Measurements from ENCODE around the gene CD68.
A peak's percentile ranks its signal among the peaks of the same experiment; 100 is the strongest.

Gene CD68

DNA sequence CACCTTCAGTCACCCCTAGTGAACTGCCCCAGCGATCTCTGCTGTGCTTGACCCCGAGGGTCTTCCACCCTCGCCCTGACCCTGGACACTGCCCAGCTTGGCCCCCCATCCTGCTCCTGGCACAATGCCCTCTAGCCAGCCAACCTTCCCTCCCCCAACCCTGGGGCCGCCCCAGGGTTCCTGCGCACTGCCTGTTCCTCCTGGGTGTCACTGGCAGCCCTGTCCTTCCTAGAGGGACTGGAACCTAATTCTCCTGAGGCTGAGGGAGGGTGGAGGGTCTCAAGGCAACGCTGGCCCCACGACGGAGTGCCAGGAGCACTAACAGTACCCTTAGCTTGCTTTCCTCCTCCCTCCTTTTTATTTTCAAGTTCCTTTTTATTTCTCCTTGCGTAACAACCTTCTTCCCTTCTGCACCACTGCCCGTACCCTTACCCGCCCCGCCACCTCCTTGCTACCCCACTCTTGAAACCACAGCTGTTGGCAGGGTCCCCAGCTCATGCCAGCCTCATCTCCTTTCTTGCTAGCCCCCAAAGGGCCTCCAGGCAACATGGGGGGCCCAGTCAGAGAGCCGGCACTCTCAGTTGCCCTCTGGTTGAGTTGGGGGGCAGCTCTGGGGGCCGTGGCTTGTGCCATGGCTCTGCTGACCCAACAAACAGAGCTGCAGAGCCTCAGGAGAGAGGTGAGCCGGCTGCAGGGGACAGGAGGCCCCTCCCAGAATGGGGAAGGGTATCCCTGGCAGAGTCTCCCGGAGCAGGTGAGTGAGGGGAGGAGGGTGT lies 20.7 kb upstream of the CD68 start, which contains the start of gene TNFSF13:
Gene TNFSF13, plus strand, starts transcription at position 207 of the 776 bp plus-strand sequence. Its CDS starts 290 bp downstream, at position 497.
- Histone ChIP-seq H3K79me2 (ENCODE audit: insufficient read depth, low read length) (peaks cover 30% of the 10 kb centered on the region), H3K36me3 (ENCODE audit: insufficient read depth, low read length) (peaks cover 12% of the 10 kb centered on the region), H3K4me1 (ENCODE audit: insufficient read depth, low read length) (peaks cover 37% of the 10 kb centered on the region), H3K27ac (ENCODE audit: low read length) (no peak within 1 kb of the TSS), H3K9ac (ENCODE audit: low read depth, low read length) (no peak within 1 kb of the TSS), H3K9me3 (ENCODE audit: insufficient read depth, low read length, severe bottlenecking) (no peaks in the 10 kb centered on the region), H3K27me3 (ENCODE audit: insufficient read depth, low read length, poor library complexity) (no peaks in the 10 kb centered on the region), H3K4me2 (ENCODE audit: insufficient read depth, low read length) (no peak within 1 kb of the TSS), H4K20me1 (ENCODE audit: insufficient read depth, low read length) (peaks cover 3% of the 10 kb centered on the region; the same call in 1 of the 2 replicates), H2AFZ (ENCODE audit: low read depth, low read length) (no peak within 1 kb of the TSS), H3K4me3 (ENCODE audit: low read depth in 1 of 2, low read length in 2 of 2) (no peak within 1 kb of the TSS)
- no peak for ATAC-seq (ENCODE audit: insufficient read depth, low read depth)
- DNase-seq, result no peak
- TF ChIP-seq, protein P1, sequence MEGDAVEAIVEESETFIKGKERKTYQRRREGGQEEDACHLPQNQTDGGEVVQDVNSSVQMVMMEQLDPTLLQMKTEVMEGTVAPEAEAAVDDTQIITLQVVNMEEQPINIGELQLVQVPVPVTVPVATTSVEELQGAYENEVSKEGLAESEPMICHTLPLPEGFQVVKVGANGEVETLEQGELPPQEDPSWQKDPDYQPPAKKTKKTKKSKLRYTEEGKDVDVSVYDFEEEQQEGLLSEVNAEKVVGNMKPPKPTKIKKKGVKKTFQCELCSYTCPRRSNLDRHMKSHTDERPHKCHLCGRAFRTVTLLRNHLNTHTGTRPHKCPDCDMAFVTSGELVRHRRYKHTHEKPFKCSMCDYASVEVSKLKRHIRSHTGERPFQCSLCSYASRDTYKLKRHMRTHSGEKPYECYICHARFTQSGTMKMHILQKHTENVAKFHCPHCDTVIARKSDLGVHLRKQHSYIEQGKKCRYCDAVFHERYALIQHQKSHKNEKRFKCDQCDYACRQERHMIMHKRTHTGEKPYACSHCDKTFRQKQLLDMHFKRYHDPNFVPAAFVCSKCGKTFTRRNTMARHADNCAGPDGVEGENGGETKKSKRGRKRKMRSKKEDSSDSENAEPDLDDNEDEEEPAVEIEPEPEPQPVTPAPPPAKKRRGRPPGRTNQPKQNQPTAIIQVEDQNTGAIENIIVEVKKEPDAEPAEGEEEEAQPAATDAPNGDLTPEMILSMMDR (IDR thresholded peaks at IDR 0.05; ENCODE audit: borderline replicate concordance, extremely low read depth, low read length, poor library complexity, severe bottlenecking), result no peak
- no peak for TF ChIP-seq EZH2 (IDR thresholded peaks at IDR 0.05; ENCODE audit: borderline replicate concordance, low read depth, low read length, severe bottlenecking)

DNA sequence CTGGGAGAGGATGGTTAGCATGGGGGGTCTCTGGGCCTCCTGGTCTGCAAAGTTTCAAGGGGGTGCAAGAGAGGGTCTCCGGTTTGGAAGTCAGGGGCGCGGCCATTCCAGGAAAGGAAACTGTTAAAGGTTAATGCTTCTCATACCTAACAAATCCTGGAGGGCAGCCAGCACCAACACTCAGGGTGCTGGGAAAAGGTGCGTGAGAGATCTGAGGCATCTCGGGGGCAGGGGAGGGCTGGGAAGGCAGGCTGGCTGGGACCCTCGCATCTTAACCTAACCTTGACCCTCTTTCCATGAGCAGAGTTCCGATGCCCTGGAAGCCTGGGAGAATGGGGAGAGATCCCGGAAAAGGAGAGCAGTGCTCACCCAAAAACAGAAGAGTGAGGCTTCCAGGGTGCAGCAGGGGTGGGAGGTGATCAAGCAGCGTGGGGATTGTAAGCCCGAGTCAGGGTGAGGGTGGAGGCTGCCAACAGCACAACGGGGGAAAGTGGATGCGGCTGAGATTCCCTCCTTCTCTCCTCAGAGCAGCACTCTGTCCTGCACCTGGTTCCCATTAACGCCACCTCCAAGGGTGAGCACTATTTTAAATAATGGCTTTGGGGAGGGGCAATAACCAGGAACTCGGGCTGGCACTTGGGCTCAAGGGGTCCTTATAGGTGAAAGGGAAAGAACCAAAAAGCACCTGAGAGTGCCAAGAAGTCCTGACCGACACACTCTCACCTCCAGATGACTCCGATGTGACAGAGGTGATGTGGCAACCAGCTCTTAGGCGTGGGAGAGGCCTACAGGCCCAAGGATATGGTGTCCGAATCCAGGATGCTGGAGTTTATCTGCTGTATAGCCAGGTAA lies 19.9 kb upstream of the CD68 start:
- peaks cover 20% of the 10 kb centered on the region for H3K36me3 ChIP-seq (ENCODE audit: insufficient read depth, low read length)
- no peak overlapping the region; the same call in 1 of the 2 replicates for H3K4me2 ChIP-seq (ENCODE audit: insufficient read depth, low read length)
- no peaks in the 10 kb centered on the region for H3K27me3 ChIP-seq (ENCODE audit: insufficient read depth, low read length, poor library complexity)
- H3K4me3 ChIP-seq (ENCODE audit: low read depth in 1 of 2, low read length in 2 of 2), result no peak overlapping the region
- peaks cover 41% of the 10 kb centered on the region for H3K4me1 ChIP-seq (ENCODE audit: insufficient read depth, low read length)
- no peak for ATAC-seq (ENCODE audit: insufficient read depth, low read depth)
- H2AFZ ChIP-seq (ENCODE audit: low read depth, low read length), result no peak overlapping the region
- H3K9ac ChIP-seq (ENCODE audit: low read depth, low read length), result no peak overlapping the region; the same call in 1 of the 2 replicates
- TF ChIP-seq, protein P1 (IDR thresholded peaks at IDR 0.05; ENCODE audit: borderline replicate concordance, extremely low read depth, low read length, poor library complexity, severe bottlenecking), result no peak
- no peak for TF ChIP-seq EZH2 (IDR thresholded peaks at IDR 0.05; ENCODE audit: borderline replicate concordance, low read depth, low read length, severe bottlenecking)
- H3K27ac ChIP-seq (ENCODE audit: low read length), result no peak overlapping the region
- peaks cover 38% of the 10 kb centered on the region for H3K79me2 ChIP-seq (ENCODE audit: insufficient read depth, low read length)
- H4K20me1 ChIP-seq (ENCODE audit: insufficient read depth, low read length), result peaks cover 6% of the 10 kb centered on the region; the same call in 1 of the 2 replicates
- DNase-seq, result no peak
- no peaks in the 10 kb centered on the region for H3K9me3 ChIP-seq (ENCODE audit: insufficient read depth, low read length, severe bottlenecking)

DNA sequence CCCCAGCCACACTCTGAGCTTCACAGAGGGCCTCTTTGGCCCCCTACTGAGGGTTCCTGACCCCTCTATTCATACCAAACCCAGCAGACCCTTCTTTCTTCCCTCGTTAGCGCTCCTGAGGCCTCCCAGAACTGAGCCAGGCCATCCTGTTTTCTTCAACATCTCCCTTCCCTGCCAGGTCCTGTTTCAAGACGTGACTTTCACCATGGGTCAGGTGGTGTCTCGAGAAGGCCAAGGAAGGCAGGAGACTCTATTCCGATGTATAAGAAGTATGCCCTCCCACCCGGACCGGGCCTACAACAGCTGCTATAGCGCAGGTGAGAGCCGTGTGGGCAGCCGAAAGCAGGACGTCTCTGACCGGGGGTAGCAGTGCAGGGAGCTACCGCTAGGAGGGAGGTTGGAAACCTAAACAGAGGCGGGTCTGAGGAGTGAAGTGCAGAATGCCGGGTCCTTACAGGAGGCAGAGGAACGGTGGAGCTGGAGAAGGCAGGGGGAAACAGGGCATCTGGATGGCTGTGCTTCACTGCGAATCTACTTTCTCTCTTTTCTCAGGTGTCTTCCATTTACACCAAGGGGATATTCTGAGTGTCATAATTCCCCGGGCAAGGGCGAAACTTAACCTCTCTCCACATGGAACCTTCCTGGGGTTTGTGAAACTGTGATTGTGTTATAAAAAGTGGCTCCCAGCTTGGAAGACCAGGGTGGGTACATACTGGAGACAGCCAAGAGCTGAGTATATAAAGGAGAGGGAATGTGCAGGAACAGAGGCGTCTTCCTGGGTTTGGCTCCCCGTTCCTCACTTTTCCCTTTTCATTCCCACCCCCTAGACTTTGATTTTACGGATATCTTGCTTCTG lies 19.0 kb upstream of the CD68 start:
- no peak for ATAC-seq (ENCODE audit: insufficient read depth, low read depth)
- Histone ChIP-seq H3K9ac (ENCODE audit: low read depth, low read length) (peak overlapping the region; percentile 91), H3K4me1 (ENCODE audit: insufficient read depth, low read length) (peaks cover 49% of the 10 kb centered on the region)

More for the DNA sequence above, 19.0 kb upstream of the CD68 start:
- Histone ChIP-seq H3K79me2 (ENCODE audit: insufficient read depth, low read length) (peaks cover 47% of the 10 kb centered on the region), H4K20me1 (ENCODE audit: insufficient read depth, low read length) (peaks cover 13% of the 10 kb centered on the region; the same call in 1 of the 2 replicates), H3K27me3 (ENCODE audit: insufficient read depth, low read length, poor library complexity) (no peaks in the 10 kb centered on the region), H3K4me3 (ENCODE audit: low read depth in 1 of 2, low read length in 2 of 2) (peak overlapping the region; percentile 44 to 79; a peak in 3 of 4 replicates), H3K4me2 (ENCODE audit: insufficient read depth, low read length) (peak overlapping the region; percentile 90), H3K36me3 (ENCODE audit: insufficient read depth, low read length) (peaks cover 28% of the 10 kb centered on the region), H3K9me3 (ENCODE audit: insufficient read depth, low read length, severe bottlenecking) (no peaks in the 10 kb centered on the region), H2AFZ (ENCODE audit: low read depth, low read length) (peak overlapping the region; percentile 88), H3K27ac (ENCODE audit: low read length) (peak overlapping the region; percentile 86)
- no peak for TF ChIP-seq EZH2 (IDR thresholded peaks at IDR 0.05; ENCODE audit: borderline replicate concordance, low read depth, low read length, severe bottlenecking)
- DNase-seq, result no peak
